Hippocampal formation (tissue), 2 donors: ENCODE results near the gene ZNF90.
"Not testable (repeated sequence)": the region's sequence is repeated elsewhere in the genome, so short reads cannot be mapped to it uniquely, and the experiment has no call there.

Experiments used
- DNase-seq, 2 donors: peaks; one replicate each; lab custom pipeline; 2025; lab: John Stamatoyannopoulos, UW

ZNF90 gene

DNA sequence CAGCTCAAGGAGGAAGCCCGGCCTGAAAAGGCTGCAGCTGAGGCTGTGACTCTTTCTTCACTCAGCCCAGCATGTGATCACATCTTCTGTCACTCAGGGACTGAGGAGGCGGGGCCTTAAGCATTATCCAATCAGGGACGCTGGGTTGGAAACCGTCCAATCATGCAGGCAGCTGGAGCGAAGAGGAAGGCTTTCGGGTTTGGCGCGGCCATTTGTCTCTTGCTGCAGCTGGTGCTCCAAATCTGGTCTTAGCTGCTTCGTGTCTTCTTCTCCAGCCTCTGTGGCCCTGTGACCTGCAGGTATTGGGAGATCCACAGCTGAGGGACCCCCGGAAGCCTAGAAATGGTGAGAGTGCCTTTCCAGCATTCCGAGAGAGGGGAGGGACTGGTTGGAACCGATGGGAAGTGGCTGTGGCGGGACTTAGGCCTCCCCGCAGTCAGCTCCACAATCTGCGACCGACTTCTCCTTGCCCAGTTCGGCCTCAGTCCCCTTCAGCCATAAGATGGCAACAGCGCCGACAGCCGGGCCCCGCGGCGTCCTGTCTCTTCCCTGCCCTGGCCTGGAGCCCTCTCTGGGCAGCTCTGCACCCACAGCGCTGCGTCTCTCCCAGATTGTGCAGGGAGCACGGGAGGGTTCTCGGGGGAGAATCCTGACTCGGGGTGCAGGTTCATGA, at the start of gene ZNF90:
Gene ZNF90, plus strand, starts transcription at position 210 of the 673 bp plus-strand sequence. Its CDS starts 133 bp downstream, at position 343.
- peak; percentile 89 to 94 for DNase-seq

- DNase-seq = no peak
Observed at GRCh38 chr19:20028611-20029010, 49.2 kb upstream of the ZNF90 start.

DNA sequence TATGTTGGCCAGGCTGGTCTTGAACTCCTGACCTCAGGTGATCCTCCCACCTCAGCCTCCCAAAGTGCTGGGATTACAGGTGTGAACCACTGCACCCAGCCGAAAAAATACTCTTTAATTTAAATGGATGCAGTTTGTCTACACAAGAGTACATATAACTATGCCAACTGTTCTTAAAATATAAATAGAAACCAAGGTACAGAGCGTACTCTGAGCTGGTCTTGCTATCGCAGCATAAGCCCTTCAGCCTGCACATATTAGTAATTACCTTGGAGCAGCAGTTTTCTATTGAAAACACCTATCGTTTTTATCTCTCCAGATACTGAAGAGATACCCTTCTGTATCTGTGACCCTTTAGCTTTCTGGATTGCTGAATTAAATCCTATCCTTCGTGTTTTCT, 41.9 kb upstream of the ZNF90 start:
- DNase-seq = no peak

DNA sequence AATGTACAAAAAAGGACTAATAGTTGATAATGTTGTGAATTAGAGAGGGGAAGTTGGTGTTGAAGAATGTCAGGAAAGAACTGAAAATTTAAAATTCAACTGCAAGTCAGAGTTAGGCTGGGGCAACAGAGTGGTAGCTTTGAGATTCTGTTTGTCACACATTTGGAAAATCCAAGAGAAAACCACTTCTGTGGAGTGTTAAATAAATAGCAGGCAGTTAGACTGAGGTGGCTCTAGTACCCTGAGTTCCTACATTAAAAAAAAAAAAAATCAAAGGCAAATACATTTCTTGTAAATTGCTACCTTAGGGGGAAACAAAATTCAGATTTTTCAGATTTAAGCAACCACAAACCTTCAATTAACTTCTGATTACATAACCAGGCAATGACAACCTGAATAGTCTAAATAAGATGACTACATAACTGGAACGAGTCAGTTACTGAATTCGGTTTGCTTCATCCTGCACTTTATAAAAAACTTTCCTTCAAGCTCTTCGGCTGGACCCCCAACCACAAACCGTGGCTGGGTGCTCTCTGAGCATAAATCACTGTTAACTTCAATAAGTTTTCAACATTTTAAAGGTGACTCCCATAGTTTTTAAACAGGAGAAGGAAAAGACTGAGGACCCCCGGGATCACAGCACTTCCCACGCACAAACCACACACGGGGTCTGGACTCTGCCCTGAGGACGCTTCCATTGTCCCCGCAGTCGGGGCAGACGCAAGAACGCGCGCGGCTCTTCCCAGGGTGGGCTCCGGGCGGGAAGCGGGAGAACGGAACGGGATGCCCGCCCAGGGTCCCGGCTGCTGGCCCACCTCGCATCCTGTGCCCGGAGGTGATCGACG, 39.2 kb upstream of the ZNF90 start:
- DNase-seq = no peak

- peak; percentile 90 to 93 for DNase-seq
Observed at GRCh38 chr19:20039203-20039723, 38.5 kb upstream of the ZNF90 start, which contains the start of gene ZNF682. TSS of gene ZNF682 (minus strand) at chr19:20039505. CDS start at chr19:20039345, 160 bp downstream.

GRCh38 chr19:20044663-20045062, 33.1 kb upstream of the ZNF90 start:
- DNase-seq = no peak

DNA sequence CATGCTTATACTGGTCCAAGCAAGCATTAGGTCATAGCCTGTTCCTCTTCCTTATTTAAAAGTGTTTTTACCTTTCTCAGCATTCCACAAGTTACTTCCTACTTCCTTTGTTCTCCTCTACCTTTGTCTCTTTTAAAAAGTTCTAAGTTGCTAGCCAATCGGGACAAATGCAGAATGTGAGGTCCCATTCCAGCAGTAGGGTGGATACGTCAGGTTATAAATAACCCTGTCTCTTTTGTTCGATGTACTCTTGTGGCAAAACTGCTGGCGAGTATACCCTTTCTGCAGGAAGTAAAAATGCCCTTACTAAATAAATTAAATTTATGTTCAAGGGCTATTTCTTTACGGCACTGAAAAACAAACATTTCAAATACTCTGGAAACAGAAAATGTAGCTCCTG, 32.1 kb upstream of the ZNF90 start:
- DNase-seq = not testable (repeated sequence)

DNA sequence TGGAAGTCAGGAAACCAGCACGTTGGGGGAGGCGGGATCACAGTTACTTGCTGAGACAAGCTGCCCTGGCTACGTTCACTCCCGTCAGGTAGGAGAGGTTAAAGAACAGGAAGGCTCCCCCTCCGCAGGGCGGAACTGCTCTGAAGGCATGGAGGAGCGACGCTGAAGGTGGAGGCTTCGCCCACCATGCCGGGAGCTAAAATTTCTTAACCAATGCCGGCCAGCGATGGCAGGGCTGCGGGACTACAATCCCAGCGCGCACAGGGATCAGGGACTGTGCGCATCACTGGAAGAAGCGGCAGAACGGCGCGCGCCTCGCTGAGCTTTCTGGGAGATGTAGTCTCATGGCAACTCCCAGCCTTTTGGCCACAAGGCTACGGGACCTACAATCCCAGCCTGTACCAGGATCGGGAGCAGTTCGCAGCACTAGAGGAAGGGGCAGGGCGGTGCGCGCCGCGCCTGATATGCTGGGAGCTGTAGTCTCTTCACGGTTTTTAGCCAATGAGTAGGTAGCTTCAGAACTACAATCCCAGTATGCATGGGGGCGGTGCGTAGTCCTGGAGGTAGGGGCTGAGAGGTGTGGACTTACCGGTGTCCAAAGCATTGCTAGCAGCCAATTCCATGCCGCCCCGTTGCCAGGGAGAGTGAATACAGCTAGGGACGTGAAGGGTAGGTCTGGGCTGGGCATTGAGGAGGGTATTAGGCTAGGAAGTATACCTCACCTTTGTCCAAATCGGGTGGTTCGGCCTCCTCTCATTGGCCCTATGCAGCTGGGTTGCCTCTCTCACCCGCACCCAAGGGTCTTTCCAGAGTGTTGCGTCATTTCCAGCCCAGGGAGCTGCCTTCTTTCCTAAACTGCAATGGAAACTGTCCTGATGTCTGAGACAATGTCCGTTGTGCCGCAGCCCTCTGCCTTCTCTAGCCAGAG, 25.7 kb upstream of the ZNF90 start:
- DNase-seq = peak; percentile 97 to 99

- DNase-seq = not testable (repeated sequence)
Observed at GRCh38 chr19:20058738-20059137, 19.1 kb upstream of the ZNF90 start.

DNA sequence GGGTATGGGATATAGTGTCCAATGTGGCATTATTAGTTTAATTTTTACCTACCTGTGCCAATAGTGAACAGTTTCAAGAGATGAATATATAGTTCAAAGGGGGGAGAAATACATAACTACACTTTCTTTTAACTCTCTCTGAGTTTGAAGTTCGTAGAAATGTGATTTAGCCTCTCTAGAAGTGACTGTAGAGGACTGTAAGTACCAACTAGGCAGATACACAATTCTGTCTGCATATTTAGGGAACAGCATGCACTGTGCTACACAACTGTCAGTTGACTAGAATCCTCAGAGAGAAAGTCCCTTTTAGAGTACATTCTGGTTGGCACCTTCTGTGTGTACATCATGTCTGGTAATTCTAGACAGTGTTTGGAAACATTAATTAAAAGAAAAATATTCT, 17.5 kb upstream of the ZNF90 start:
- DNase-seq = no peak

- DNase-seq = no peak
Observed at GRCh38 chr19:20066861-20067260, 10.9 kb upstream of the ZNF90 start.

DNA sequence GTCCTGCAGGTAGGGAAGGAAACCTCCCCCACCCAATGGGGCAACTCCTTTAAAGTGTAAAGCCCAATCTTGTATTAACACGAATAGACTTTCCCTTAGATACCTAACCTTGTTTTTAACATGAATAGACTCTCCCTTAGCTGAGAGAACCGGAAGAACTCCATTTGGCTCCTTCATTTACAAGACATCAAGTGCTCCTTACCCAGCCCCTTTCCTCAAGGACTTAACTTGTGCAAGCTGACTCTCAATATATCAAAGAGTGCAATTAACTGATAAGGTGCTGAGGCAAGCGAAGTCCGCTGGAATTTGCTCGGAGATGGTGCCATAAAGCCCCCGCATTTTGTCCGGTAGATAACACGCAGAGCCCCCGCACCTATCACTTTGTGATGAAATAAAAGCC, 9.9 kb upstream of the ZNF90 start:
- no peak for DNase-seq

DNA sequence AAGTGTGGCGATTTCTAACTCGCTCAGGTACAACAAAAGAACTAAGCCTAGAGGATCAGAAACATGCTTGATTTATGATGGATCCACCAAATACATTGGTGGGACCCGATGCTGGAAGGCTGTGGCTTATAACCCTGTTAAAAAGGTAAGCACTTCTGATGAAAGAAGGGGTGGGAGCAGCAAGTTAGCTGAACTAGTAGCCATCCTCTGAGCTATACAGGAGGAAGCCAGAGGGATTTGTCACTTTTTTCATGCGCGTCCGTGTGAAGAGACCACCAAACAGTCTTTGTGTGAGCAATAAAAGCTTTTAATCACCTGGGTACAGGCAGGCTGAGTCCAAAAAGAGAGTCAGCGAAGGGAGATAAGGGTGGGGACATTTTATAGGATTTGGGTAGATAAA, 9.2 kb upstream of the ZNF90 start:
- not testable (repeated sequence) for DNase-seq

DNA sequence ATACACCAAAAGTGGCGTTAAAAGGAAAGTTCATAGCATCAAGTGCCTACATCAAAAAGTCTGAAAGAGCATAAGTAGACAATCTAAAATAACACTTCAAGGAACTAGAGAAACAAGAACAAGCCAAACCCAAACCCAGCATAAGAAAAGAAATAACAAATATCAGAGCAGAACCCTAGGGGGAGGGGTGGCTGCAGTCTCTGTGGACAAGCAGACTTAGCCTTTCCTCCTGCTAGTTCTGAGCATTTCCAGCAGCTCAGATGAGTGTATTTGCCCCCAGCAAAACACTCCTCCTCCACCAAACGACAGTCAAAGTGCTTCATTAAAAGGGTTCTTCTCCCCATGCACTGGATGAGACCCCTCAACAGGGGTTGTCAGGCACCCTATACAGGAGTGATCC, 7.1 kb upstream of the ZNF90 start:
- no peak for DNase-seq

GRCh38 chr19:20072936-20073335, 4.9 kb upstream of the ZNF90 start:
- DNase-seq = no peak

- DNase-seq = no peak
Observed at GRCh38 chr19:20078581-20079031, 806 bp downstream of the ZNF90 start.

- DNase-seq = no peak
Observed at GRCh38 chr19:20079476-20079875, 1.7 kb downstream of the ZNF90 start.

DNA sequence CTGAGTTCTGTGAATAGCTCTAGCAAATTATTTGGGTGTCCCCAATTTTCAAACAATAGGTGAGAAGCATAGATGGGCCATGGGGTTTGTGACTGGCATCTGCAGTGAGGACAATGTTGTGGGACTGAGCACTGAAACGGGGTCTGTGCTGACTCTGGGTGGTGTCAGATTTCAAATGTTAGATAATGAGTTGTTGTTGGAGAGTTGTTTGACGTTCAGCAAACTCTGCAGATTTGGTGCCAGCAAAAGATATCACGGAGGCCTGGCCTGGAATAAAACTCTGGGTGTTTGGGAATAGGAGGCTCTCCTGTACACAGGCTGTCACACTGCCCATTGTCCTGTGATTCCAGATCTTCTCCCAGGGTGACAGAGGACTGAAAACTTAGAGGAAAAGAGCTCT, 2.9 kb downstream of the ZNF90 start:
- DNase-seq = no peak

DNA sequence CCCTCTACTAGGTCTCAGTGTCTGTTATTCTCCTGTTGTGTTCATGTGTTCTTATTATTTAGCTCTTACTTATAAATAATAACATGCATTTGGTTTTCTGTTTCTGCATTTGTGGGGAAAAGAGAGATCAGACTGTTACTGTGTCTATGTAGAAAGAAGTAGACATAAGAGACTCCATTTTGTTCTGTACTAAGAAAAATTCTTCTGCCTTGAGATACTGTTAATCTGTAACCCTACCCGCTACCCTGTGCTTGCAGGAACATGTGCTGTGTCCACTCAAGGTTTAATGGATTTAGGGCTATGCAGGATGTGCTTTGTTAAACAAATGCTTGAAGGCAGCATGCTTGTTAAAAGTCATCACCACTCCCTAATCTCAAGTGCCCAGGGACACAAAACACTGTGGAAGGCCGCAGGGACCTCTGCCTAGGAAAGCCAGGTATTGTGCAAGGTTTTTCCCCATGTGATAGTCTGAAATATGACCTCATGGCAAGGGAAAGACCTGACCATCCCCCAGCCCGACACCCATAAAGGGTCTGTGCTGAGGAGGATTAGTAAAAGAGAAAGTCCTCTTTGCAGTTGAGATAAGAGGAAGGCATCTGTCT, 4.5 kb downstream of the ZNF90 start:
- not testable (repeated sequence) for DNase-seq

DNA sequence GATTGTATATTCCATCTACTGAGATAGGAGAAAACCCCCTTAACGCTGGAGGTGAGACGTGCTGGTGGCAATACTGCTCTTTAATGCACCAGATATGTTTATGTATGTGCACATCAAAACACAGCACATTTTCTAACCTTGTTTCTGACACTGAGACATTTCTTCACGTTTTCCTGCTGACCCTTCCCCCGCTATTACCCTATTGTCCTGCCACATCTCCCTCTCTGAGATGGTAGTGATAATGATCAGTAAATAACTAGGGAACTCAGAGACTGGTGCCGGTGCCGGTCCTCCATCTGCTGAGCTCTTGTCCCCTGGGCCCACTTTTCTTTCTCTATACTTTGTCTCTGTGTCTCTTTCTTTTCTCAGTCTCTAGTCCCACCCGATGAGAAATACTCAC, 5.1 kb downstream of the ZNF90 start:
- not testable (repeated sequence) for DNase-seq

DNA sequence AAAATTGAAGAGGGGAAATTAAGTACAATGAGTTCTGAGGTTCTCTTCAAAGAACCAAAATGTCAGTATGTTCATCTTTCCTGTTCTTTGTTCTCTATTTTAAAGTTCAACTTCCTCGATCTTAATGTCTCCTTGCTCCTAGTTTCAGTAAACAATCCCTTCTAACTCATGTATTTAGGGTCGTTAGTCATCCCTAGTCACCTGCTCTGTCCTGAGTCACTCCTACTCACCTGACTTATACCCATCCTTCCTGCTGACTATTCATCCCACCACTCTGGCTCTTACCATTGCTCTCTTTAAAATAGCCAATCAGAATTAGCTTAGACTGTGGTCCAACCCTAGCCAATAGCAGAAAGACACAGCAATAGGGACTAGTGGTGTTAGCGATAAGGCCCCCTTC, 24.3 kb downstream of the ZNF90 start:
- DNase-seq = no peak
